GM18517 (cell line): ENCODE results near the gene INAFM1.

Source experiments
- ATAC-seq: cut with Tn5 transposase; IDR thresholded peaks from one replicate; pipeline ENCODE4 v1.9.1; 2021; ENCODE audit warnings: mild to moderate bottlenecking, moderate library complexity; ENCODE audit not compliant: unreplicated experiment

Gene INAFM1

GRCh38 chr19:47309038-47309437 is 34.4 kb downstream of the INAFM1 start:
- ATAC-seq = no peak

GRCh38 chr19:47309608-47310007 is 34.9 kb downstream of the INAFM1 start, which contains the start of gene C5AR1:
Gene C5AR1 (plus strand): TSS chr19:47309861. CDS start chr19:47309896, 35 bp downstream.
- ATAC-seq = no peak

GRCh38 chr19:47310323-47310722 is 35.6 kb downstream of the INAFM1 start:
- ATAC-seq = no peak

- ATAC-seq = no peak
These were observed 36.1 kb downstream of the INAFM1 start for GRCh38 chr19:47310819-47311218.

GRCh38 chr19:47312366-47313006 is 37.8 kb downstream of the INAFM1 start:
- no peak for ATAC-seq

GRCh38 chr19:47313754-47314295 is 39.1 kb downstream of the INAFM1 start:
- no peak for ATAC-seq

GRCh38 chr19:47315125-47315821 is 40.6 kb downstream of the INAFM1 start:
- ATAC-seq = no peak

GRCh38 chr19:47316513-47316912 is 41.8 kb downstream of the INAFM1 start:
- ATAC-seq = no peak

- ATAC-seq = no peak
These were observed 45.5 kb downstream of the INAFM1 start for GRCh38 chr19:47319923-47320871.

GRCh38 chr19:47321630-47322029 is 46.9 kb downstream of the INAFM1 start:
- ATAC-seq = no peak

- no peak for ATAC-seq
These were observed 47.4 kb downstream of the INAFM1 start for GRCh38 chr19:47322058-47322457.

- ATAC-seq = no peak
These were observed 48.7 kb downstream of the INAFM1 start for GRCh38 chr19:47323409-47323808.

GRCh38 chr19:47323872-47324271 is 49.2 kb downstream of the INAFM1 start:
- ATAC-seq = no peak

- no peak for ATAC-seq
These were observed 49.8 kb downstream of the INAFM1 start for GRCh38 chr19:47324502-47324901.
